Inferior parietal cortex (tissue), 1 donor: Measurements from ENCODE around the gene PTPRO.
"Not testable (repeated sequence)": the region's sequence is repeated elsewhere in the genome, so short reads cannot be mapped to it uniquely, and the experiment has no call there.

Source experiments
- DNase-seq: peaks from one replicate; pipeline ENCODE4 v3.0.0-alpha.2; 2016; ENCODE audit errors: extremely low spot score

The PTPRO gene

GRCh38 chr12:15602051-15602672, 279.9 kb downstream of the PTPRO start:
- DNase-seq, result no peak

- DNase-seq, result no peak
Measured at GRCh38 chr12:15603474-15604085, 281.3 kb downstream of the PTPRO start.

- no peak for DNase-seq
Measured at GRCh38 chr12:15605881-15606590, 283.7 kb downstream of the PTPRO start.

GRCh38 chr12:15608406-15608805, 286.1 kb downstream of the PTPRO start:
- DNase-seq, result no peak

GRCh38 chr12:15608941-15609340, 286.6 kb downstream of the PTPRO start:
- DNase-seq, result no peak

GRCh38 chr12:15613981-15614380, 291.7 kb downstream of the PTPRO start:
- no peak for DNase-seq

- not testable (repeated sequence) for DNase-seq
Measured at GRCh38 chr12:15616495-15616894, 294.2 kb downstream of the PTPRO start.

- DNase-seq, result no peak
Measured at GRCh38 chr12:15620741-15621539, 298.6 kb downstream of the PTPRO start.

- no peak for DNase-seq
Measured at GRCh38 chr12:15625075-15625474, 302.8 kb downstream of the PTPRO start.

- no peak for DNase-seq
Measured at GRCh38 chr12:15627995-15628945, 306.0 kb downstream of the PTPRO start.

- DNase-seq, result no peak
Measured at GRCh38 chr12:15629108-15629507, 306.8 kb downstream of the PTPRO start.

GRCh38 chr12:15629761-15630160, 307.5 kb downstream of the PTPRO start:
- DNase-seq, result no peak

- no peak for DNase-seq
Measured at GRCh38 chr12:15631007-15631715, 308.9 kb downstream of the PTPRO start.

- no peak for DNase-seq
Measured at GRCh38 chr12:15632708-15633107, 310.4 kb downstream of the PTPRO start.

- DNase-seq, result no peak
Measured at GRCh38 chr12:15633201-15633600, 310.9 kb downstream of the PTPRO start.

GRCh38 chr12:15634010-15634683, 311.8 kb downstream of the PTPRO start:
- no peak for DNase-seq

GRCh38 chr12:15636060-15636890, 314.0 kb downstream of the PTPRO start:
- no peak for DNase-seq

- DNase-seq, result no peak
Measured at GRCh38 chr12:15638231-15638630, 315.9 kb downstream of the PTPRO start.

- no peak for DNase-seq
Measured at GRCh38 chr12:15644700-15645099, 322.4 kb downstream of the PTPRO start.
